Mesendoderm (in vitro differentiated cells): ENCODE data around the gene CISD3.

Experiments used
- DNase-seq: peaks from one replicate; pipeline ENCODE4 v3.0.0; 2013
- H2AK5ac ChIP-seq: 2 replicates; pipeline ENCODE4 v1.6.1; 2013; ENCODE audit warnings: low read length, inconsistent platforms
- H2BK120ac ChIP-seq: 2 replicates; pipeline ENCODE4 v1.6.1; 2013; ENCODE audit warnings: low read depth, mild to moderate bottlenecking, low read length, moderate library complexity, mixed read lengths
- H2BK15ac ChIP-seq: replicated peaks from 2 replicates; pipeline ENCODE4 v1.6.1; 2013; ENCODE audit warnings: low read depth, mild to moderate bottlenecking, moderate library complexity
- H2BK5ac ChIP-seq: 2 replicates; pipeline ENCODE4 v1.6.1; 2013; ENCODE audit warnings: low read length, inconsistent platforms
- H3K18ac ChIP-seq: 2 replicates; pipeline ENCODE4 v1.6.1; 2013; ENCODE audit warnings: mild to moderate bottlenecking, low read length, mixed read lengths
- H3K23ac ChIP-seq: one replicate; pipeline ENCODE4 v1.6.1; 2013; ENCODE audit warnings: low read length
- H3K27ac ChIP-seq: 2 replicates; pipeline ENCODE4 v1.5.1; 2013; ENCODE audit warnings: low read depth, mild to moderate bottlenecking, inconsistent platforms, low read length, moderate library complexity
- H3K27me3 ChIP-seq: 2 replicates; pipeline ENCODE4 v1.6.1; 2013; ENCODE audit warnings: low read length, control low read depth, mild to moderate bottlenecking, inconsistent platforms; ENCODE audit not compliant: insufficient read depth, poor library complexity
- H3K36me3 ChIP-seq: 2 replicates; pipeline ENCODE4 v1.6.1; 2013; ENCODE audit warnings: low read length, inconsistent platforms; ENCODE audit not compliant: control insufficient read depth, insufficient read depth
- H3K4ac ChIP-seq: one replicate; pipeline ENCODE4 v1.6.1; 2013; ENCODE audit warnings: low read depth, mild to moderate bottlenecking, low read length, moderate library complexity
- H3K4me1 ChIP-seq: 2 replicates; pipeline ENCODE4 v1.6.1; 2013; ENCODE audit warnings: low read depth, low read length, inconsistent platforms; ENCODE audit not compliant: control insufficient read depth
- H3K4me2 ChIP-seq: 2 replicates; pipeline ENCODE4 v1.6.1; 2013; ENCODE audit warnings: low read length
- H3K4me3 ChIP-seq: 2 replicates; pipeline ENCODE4 v1.5.1; 2013; ENCODE audit warnings: mild to moderate bottlenecking, low read length
- H3K56ac ChIP-seq: one replicate; pipeline ENCODE4 v1.6.1; 2013; ENCODE audit warnings: low read length
- H3K79me1 ChIP-seq: 2 replicates; pipeline ENCODE4 v1.6.1; 2013; ENCODE audit warnings: low read length, inconsistent platforms
- H3K79me2 ChIP-seq: 2 replicates; pipeline ENCODE4 v1.6.1; 2013; ENCODE audit warnings: mild to moderate bottlenecking, low read length; ENCODE audit not compliant: control insufficient read depth, insufficient read depth
- H3K9ac ChIP-seq: 2 replicates; pipeline ENCODE4 v1.6.1; 2013; ENCODE audit warnings: low read length, inconsistent platforms
- H4K5ac ChIP-seq: one replicate; pipeline ENCODE4 v1.6.1; 2013; ENCODE audit warnings: low read length
- H4K8ac ChIP-seq: one replicate; pipeline ENCODE4 v1.6.1; 2013; ENCODE audit warnings: low read depth, mild to moderate bottlenecking, control low read depth, low read length, moderate library complexity
- WGBS: extraction: QIAGEN DNeasy Blood & Tissue Kit; methylation state at CpG from one replicate; pipeline ENCODE4 v1.1.7; 2013; ENCODE audit warnings: low lambda C conversion rate, missing lambda C conversion rate; ENCODE audit not compliant: insufficient coverage; ENCODE audit errors: extremely low coverage; 5-methylcytosine and 5-hydroxymethylcytosine counted together

CISD3 gene

DNA sequence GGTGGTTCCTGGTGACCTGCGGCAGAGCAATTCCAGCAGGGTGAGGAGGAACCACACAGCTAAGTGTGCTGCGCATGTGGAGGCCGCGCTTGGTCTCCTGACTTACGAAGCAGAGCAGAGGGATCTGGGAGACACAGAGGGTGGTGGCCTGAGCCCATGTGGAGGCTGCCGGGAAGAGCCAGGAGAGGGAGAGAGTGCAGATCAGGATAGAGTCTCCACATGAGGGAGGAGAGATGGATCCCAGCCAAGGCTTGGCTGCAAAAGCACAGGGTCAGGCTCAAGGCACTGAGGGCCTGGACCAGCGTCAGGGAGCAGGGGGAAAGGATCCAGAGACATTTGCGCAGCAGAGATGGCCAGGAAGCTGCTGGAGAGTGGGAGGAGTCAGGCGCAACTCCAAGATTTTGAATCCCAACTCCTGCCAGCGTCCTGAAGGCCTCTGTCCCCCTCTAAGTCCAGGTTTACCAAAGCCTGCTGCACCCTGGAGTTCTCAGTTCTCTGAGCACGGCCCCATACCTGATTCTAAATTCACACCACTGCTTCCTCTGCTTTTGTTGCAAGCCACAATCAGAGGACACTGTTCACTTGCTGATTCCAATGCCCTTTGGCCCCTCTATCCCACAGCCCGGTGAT is 36.3 kb upstream of the CISD3 start:
- no peaks in the 10 kb centered on the region for H3K79me1 ChIP-seq
- H3K4me2 ChIP-seq = no peak overlapping the region
- H3K18ac ChIP-seq = no peak overlapping the region
- H3K56ac ChIP-seq = no peak overlapping the region
- no peak overlapping the region for H3K23ac ChIP-seq
- H3K36me3 ChIP-seq = no peaks in the 10 kb centered on the region
- H2AK5ac ChIP-seq = no peak overlapping the region
- H4K8ac ChIP-seq = no peak overlapping the region
- H3K4ac ChIP-seq = no peak overlapping the region
- DNase-seq = no peak
- no peak overlapping the region for H2BK120ac ChIP-seq
- H3K4me1 ChIP-seq = no peaks in the 10 kb centered on the region
- H2BK15ac ChIP-seq = no peak overlapping the region
- peaks cover 3% of the 10 kb centered on the region for H3K27me3 ChIP-seq
- no peak overlapping the region for H3K9ac ChIP-seq
- no peaks in the 10 kb centered on the region for H3K79me2 ChIP-seq
- no peak overlapping the region for H2BK5ac ChIP-seq
- H4K5ac ChIP-seq = no peak overlapping the region
- no CpG with 5 or more reads among the region's 12 CpGs for WGBS
- H3K4me3 ChIP-seq = no peak overlapping the region
- no peak overlapping the region for H3K27ac ChIP-seq

- H3K4me3 ChIP-seq = no peak overlapping the region
- no peak overlapping the region for H3K4ac ChIP-seq
- no CpG with 5 or more reads among the region's 4 CpGs for WGBS
- H3K79me1 ChIP-seq = no peaks in the 10 kb centered on the region
- H2AK5ac ChIP-seq = no peak overlapping the region
- no peak overlapping the region for H3K23ac ChIP-seq
- no peak overlapping the region for H3K9ac ChIP-seq
- no peak overlapping the region for H4K8ac ChIP-seq
- no peak overlapping the region for H4K5ac ChIP-seq
- no peak overlapping the region for H3K56ac ChIP-seq
- no peak for DNase-seq
- peaks cover 9% of the 10 kb centered on the region for H3K27me3 ChIP-seq
- H3K36me3 ChIP-seq = no peaks in the 10 kb centered on the region
- no peak overlapping the region for H3K18ac ChIP-seq
- no peaks in the 10 kb centered on the region for H3K4me1 ChIP-seq
- H2BK5ac ChIP-seq = no peak overlapping the region
- H2BK15ac ChIP-seq = no peak overlapping the region
- no peak overlapping the region for H2BK120ac ChIP-seq
- no peak overlapping the region for H3K27ac ChIP-seq
- H3K4me2 ChIP-seq = no peak overlapping the region
- H3K79me2 ChIP-seq = no peaks in the 10 kb centered on the region
Observed at GRCh38 chr17:38697061-38697820, 32.9 kb upstream of the CISD3 start.

DNA sequence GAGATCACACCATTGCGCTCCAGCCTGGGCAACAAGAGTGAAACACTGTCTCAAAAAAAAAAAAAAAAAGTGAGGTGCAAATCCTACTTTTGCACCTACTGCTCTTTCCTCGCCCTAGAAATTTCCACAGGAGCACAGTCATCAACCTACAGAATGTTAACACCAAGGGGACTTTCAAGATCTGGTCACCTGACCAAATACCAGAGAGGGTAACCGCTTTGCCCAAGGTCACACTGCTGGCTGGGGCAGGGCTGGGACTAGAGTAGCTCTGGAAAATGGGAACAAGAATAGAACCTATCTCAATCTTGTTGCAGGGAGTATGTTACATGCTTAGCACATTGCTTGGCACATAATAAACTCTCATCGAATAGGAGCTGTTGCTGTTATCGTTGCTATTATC is 31.4 kb upstream of the CISD3 start:
- no peaks in the 10 kb centered on the region for H3K79me1 ChIP-seq
- no peak overlapping the region for H3K18ac ChIP-seq
- peaks cover 15% of the 10 kb centered on the region for H3K27me3 ChIP-seq
- no peak overlapping the region for H3K23ac ChIP-seq
- peaks cover 3% of the 10 kb centered on the region for H3K4me1 ChIP-seq
- no peak overlapping the region for H2BK15ac ChIP-seq
- no peak overlapping the region for H2AK5ac ChIP-seq
- DNase-seq = no peak
- no peak overlapping the region for H3K4ac ChIP-seq
- no peak overlapping the region for H2BK120ac ChIP-seq
- no peak overlapping the region for H2BK5ac ChIP-seq
- no CpG with 5 or more reads among the region's 5 CpGs for WGBS
- no peak overlapping the region for H3K9ac ChIP-seq
- no peak overlapping the region for H3K4me2 ChIP-seq
- no peaks in the 10 kb centered on the region for H3K36me3 ChIP-seq
- H3K4me3 ChIP-seq = no peak overlapping the region
- no peak overlapping the region for H4K5ac ChIP-seq
- no peak overlapping the region for H3K56ac ChIP-seq
- no peak overlapping the region for H3K27ac ChIP-seq
- no peak overlapping the region for H4K8ac ChIP-seq
- H3K79me2 ChIP-seq = no peaks in the 10 kb centered on the region

GRCh38 chr17:38701504-38702165 is 28.5 kb upstream of the CISD3 start:
- Histone ChIP-seq H3K27ac (peak overlapping the region; percentile 65), H3K23ac (no peak overlapping the region), H3K4ac (no peak overlapping the region), H3K4me2 (peak overlapping the region; percentile 75), H2BK120ac (no peak overlapping the region), H3K27me3 (peaks cover 15% of the 10 kb centered on the region), H3K56ac (peak overlapping the region; percentile 18), H2BK15ac (no peak overlapping the region), H3K4me3 (peak overlapping the region; percentile 29), H3K9ac (peak overlapping the region; percentile 63), H3K79me2 (no peaks in the 10 kb centered on the region), H4K5ac (no peak overlapping the region), H4K8ac (no peak overlapping the region), H3K79me1 (no peaks in the 10 kb centered on the region), H3K18ac (peak overlapping the region; percentile 44), H3K4me1 (peaks cover 7% of the 10 kb centered on the region), H2BK5ac (no peak overlapping the region), H3K36me3 (no peaks in the 10 kb centered on the region), H2AK5ac (no peak overlapping the region)
- DNase-seq = peak; percentile 54
- no CpG with 5 or more reads among the region's 25 CpGs for WGBS

- Histone ChIP-seq H3K79me1 (peaks cover 2% of the 10 kb centered on the region), H2BK120ac (peak overlapping the region; percentile 1), H4K8ac (no peak overlapping the region), H3K27ac (peak overlapping the region; percentile 65), H2BK5ac (no peak overlapping the region), H3K4me2 (peak overlapping the region; percentile 95), H3K23ac (peak overlapping the region; percentile 53), H4K5ac (no peak overlapping the region), H3K79me2 (no peaks in the 10 kb centered on the region), H2BK15ac (no peak overlapping the region), H3K18ac (peak overlapping the region; percentile 44), H3K4ac (no peak overlapping the region), H3K9ac (peak overlapping the region; percentile 80), H3K36me3 (no peaks in the 10 kb centered on the region), H2AK5ac (no peak overlapping the region), H3K4me3 (peak overlapping the region; percentile 50), H3K27me3 (peaks cover 15% of the 10 kb centered on the region), H3K4me1 (peaks cover 9% of the 10 kb centered on the region), H3K56ac (peak overlapping the region; percentile 92)
- no CpG with 5 or more reads among the region's 81 CpGs for WGBS
- DNase-seq = peak; percentile 87
Observed at GRCh38 chr17:38702166-38702915, 27.8 kb upstream of the CISD3 start.
